Esophagus muscularis mucosa (tissue), 4 donors: ENCODE results near the gene REPS2. TPM values are rescaled to one million over a fixed set of nuclear protein-coding genes. Genes with fewer than 3 reads are reported as not detected.

Experiments used
- DNase-seq: peaks from one replicate; pipeline ENCODE4 v3.0.0-alpha.2; 2017; ENCODE audit errors: extremely low spot score
- H3K27ac ChIP-seq, 4 donors: fragments of 200-600 bp; sonication (generic); replicated peaks in 1 of 4; 1 replicate in 3 of 4; 2 replicates in 1 of 4; pipeline ENCODE4 v1.5.1; 2016 to 2019; ENCODE audit warnings: mild to moderate bottlenecking in 1 of 4
- H3K27me3 ChIP-seq, 4 donors: fragments of 200-600 bp; sonication (generic); one replicate each; pipeline versions ENCODE4 v1.5.1 to v1.6.0; 2016 to 2019
- H3K36me3 ChIP-seq, 4 donors: fragments of 200-600 bp; sonication (generic); one replicate each; pipeline ENCODE4 v1.5.1; 2016 to 2019
- H3K4me1 ChIP-seq, 4 donors: fragments of 200-600 bp; sonication (generic); one replicate each; pipeline ENCODE4 v1.5.1; 2016 to 2019
- H3K4me3 ChIP-seq, 4 donors: fragments of 200-600 bp; sonication (generic); 1 replicate in 2 of 4; 2 replicates in 2 of 4; pipeline ENCODE4 v1.5.1; 2016 to 2019; ENCODE audit warnings: mild to moderate bottlenecking in 4 of 4, moderate library complexity in 1 of 4
- H3K9me3 ChIP-seq, 4 donors: fragments of 200-600 bp; sonication (generic); 1 replicate in 3 of 4; 2 replicates in 1 of 4; pipeline ENCODE4 v1.5.1; 2016 to 2019
- EP300 ChIP-seq: sonication (generic); formaldehyde crosslinking; IDR thresholded peaks from one replicate; pipeline ENCODE4 v1.6.1; 2017; ENCODE audit warnings: antibody characterized with exemption
- POLR2A ChIP-seq: fragments of 450-650 bp; IDR thresholded peaks from one replicate; pipeline ENCODE4 v1.6.1; 2017; ENCODE audit warnings: antibody characterized with exemption, moderate library complexity, mild to moderate bottlenecking, low read depth
- POLR2AphosphoS5 ChIP-seq, 2 donors: sonication (generic); formaldehyde crosslinking; IDR thresholded peaks; one replicate each; pipeline ENCODE4 v1.6.1; 2017; ENCODE audit warnings: antibody characterized with exemption in 2 of 2
- WGBS: methylation state at CpG from one replicate; pipeline ENCODE4 v1.1.5; 2018; 5-methylcytosine and 5-hydroxymethylcytosine counted together
- intact Hi-C: fragments of 100-400 bp; cut with DNase I; formaldehyde crosslinking; loops from one replicate; pipeline ENCODE4 v1.15.1; 2023
- total RNA-seq, 4 donors: library from RNA; depleted of rRNA; stranded (reverse); fragments of >200 nt; gene quantifications; one replicate each; pipeline versions ENCODE4 v1.1.0 to v1.2.1, GENCODE V29; 2016
- TF ChIP-seq, protein P1 (sequence below), 3 experiments: fragments of 200-600 bp in 2 of 3; fragments of 450-650 bp in 1 of 3; sonication (generic) in 2 of 3; IDR thresholded peaks; one replicate each; pipeline ENCODE4 v1.5.1; 2017 to 2019; ENCODE audit warnings: antibody characterized with exemption in 3 of 3, mild to moderate bottlenecking in 2 of 3, moderate library complexity in 1 of 3

Gene REPS2
- 10 to 100 TPM; 26.4 to 49.0 (median 33.2) TPM for total RNA-seq

DNA sequence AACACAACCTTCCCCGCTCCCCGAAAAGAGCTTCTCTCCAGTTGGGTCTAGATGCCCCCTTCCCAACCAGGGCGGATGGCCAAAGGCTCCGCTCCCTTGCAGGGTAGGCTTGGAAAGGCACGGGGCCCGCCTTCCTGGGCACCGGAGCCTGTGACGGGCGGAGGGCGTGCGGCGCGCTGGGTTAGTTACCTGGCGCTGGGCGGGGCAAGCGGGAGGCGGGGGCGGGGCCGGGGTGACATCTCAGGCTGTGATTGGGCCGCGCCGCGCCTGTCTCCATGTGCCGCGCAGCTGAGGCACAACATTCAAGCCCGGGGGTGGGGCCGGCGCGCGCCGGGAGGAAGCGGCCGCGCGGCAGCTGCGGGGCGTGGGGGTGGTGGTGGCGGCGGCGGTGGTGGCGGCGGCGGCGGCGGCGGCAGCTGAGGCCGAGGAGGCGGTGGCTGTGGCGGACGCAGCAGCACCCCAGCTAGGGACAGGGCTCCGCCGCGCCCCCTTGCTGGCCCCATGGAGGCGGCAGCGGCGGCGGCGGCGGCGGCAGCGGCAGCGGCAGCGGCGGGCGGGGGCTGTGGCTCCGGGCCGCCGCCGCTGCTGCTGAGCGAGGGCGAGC lies at the start of gene REPS2:
REPS2 (plus strand) TSS at position 298 of the 604 bp plus-strand sequence; CDS start at position 502, 204 bp downstream.
- DNase-seq, result peak; percentile 93
- Histone ChIP-seq H3K4me3 (peak within 1 kb of the TSS; percentile 65 to 73 (median 66)), H3K9me3 (peaks cover 0 to 10% (median 0%) of the 10 kb centered on the region in 4 donors), H3K27ac (peak within 1 kb of the TSS in 3 of 4 donors; percentile 46 to 54 (median 53)), H3K36me3 (no peaks in the 10 kb centered on the region), H3K27me3 (peaks cover 0 to 4% (median 0%) of the 10 kb centered on the region in 4 donors), H3K4me1 (peaks cover 5 to 13% (median 8%) of the 10 kb centered on the region in 4 donors)
- intact Hi-C loops, result loop anchor here (10.0 kb wide), 1 partner anchor 98 kb away; no protein-coding TSS in a partner anchor
- TF ChIP-seq EP300, result no peak
- peak; percentile 5 to 28 for TF ChIP-seq POLR2AphosphoS5 (IDR thresholded peaks at IDR 0.05)
- TF ChIP-seq POLR2A, result no peak
- TF ChIP-seq, protein P1, sequence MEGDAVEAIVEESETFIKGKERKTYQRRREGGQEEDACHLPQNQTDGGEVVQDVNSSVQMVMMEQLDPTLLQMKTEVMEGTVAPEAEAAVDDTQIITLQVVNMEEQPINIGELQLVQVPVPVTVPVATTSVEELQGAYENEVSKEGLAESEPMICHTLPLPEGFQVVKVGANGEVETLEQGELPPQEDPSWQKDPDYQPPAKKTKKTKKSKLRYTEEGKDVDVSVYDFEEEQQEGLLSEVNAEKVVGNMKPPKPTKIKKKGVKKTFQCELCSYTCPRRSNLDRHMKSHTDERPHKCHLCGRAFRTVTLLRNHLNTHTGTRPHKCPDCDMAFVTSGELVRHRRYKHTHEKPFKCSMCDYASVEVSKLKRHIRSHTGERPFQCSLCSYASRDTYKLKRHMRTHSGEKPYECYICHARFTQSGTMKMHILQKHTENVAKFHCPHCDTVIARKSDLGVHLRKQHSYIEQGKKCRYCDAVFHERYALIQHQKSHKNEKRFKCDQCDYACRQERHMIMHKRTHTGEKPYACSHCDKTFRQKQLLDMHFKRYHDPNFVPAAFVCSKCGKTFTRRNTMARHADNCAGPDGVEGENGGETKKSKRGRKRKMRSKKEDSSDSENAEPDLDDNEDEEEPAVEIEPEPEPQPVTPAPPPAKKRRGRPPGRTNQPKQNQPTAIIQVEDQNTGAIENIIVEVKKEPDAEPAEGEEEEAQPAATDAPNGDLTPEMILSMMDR (IDR thresholded peaks at IDR 0.05), result no peak
- WGBS, result 7% methylated on average over 9 of the region's 71 CpGs

DNA sequence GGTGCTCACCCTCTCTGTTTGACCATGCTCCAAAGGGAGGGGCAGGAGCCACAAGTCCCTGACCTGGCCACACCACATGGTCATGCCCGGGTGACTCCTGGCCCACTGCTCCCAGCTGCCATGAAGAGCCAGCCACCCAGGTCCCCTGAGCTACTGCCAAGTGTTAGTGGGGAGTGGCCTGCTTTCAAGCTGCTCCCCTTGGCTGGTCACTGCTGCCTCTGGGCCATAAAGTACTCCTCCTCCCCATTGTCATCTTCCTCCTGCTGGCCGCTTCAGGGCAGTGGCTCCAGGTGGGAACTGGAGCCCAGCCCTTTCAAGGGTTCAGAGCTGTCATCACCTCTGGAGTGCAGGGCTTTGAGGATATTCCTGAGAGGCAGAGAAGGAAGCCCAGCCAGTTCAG lies 49.0 kb upstream of the REPS2 start:
- no peak for TF ChIP-seq POLR2A
- WGBS, result 85% methylated on average over 2 of the region's 2 CpGs
- Histone ChIP-seq H3K27me3 (peaks cover 0 to 5% (median 0%) of the 10 kb centered on the region in 4 donors), H3K36me3 (no peaks in the 10 kb centered on the region), H3K4me1 (no peaks in the 10 kb centered on the region), H3K27ac (no peak overlapping the region), H3K4me3 (no peak overlapping the region), H3K9me3 (no peaks in the 10 kb centered on the region)
- intact Hi-C loops, result no loop called here
- DNase-seq, result no peak

DNA sequence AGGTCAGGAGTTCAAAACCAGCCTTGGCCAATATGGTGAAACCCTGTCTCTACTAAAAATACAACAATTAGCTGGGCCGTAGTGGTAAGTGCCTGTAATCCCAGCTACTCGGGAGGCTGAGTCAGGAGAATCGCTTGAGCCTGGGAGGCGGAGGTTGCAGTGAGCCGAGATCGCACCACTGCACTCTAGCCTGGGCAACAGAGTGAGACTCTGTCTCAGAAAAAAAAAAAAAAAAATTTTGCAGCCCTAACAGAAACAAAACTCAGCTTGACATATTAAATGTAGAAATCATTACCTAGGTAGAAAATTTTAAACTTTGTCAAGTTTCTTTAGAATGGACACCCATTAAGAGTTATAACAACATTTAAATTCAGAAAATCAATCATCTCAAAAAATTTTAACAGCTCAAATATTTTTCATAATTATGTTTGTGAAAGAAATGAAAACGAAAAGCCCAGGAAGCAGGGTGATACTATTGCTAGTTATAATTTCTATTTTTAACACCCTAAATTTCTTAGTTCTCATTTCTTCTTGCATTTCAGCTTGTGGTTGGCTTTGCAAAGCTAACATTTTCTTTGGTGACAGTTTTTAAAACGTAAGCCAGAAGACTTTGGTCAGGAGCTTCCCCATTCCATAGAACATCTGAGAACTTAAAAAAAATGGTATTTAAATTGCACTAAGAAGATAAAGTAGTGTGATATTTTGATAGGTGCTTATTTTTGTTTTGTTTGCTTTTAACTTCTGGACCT lies 43.0 kb upstream of the REPS2 start:
- TF ChIP-seq EP300 (no peak), POLR2AphosphoS5 (IDR thresholded peaks at IDR 0.05) (no peak), POLR2A (no peak)
- TF ChIP-seq, protein P1 (IDR thresholded peaks at IDR 0.05), result no peak
- H3K27ac ChIP-seq, result no peak overlapping the region
- WGBS, result 68% methylated on average over 8 of the region's 8 CpGs

DNA sequence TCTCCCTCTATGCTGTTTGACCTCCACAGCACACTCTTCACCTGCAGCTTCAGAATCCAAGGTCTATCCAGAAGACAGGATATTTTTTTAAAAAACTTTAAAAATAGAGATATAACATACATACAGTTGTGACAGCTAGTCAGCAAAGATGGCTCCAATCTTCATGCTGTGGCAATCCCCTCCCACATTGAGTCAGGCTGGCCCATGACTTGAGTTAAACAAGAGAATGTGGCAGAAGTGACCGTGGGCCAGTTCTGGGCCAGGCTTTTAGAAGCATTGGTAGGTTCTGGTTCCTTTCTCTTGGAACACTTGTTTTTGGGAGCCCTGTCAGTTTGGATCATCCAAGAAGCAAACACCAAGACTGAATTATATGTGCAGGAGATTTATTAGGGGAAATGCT lies 36.1 kb upstream of the REPS2 start:
- WGBS, result 82% methylated on average over 1 of the region's 1 CpG
- Histone ChIP-seq H3K4me1 (no peaks in the 10 kb centered on the region), H3K4me3 (no peak overlapping the region), H3K9me3 (no peaks in the 10 kb centered on the region), H3K27ac (no peak overlapping the region), H3K36me3 (no peaks in the 10 kb centered on the region), H3K27me3 (no peaks in the 10 kb centered on the region)
- TF ChIP-seq EP300, result no peak
- TF ChIP-seq POLR2A, result no peak
- TF ChIP-seq POLR2AphosphoS5 (IDR thresholded peaks at IDR 0.05), result no peak
- TF ChIP-seq, protein P1 (IDR thresholded peaks at IDR 0.05), result no peak
- intact Hi-C loops, result no loop called here
- no peak for DNase-seq

More for the DNA sequence above, 43.0 kb upstream of the REPS2 start:
- Histone ChIP-seq H3K36me3 (no peaks in the 10 kb centered on the region), H3K4me3 (no peak overlapping the region), H3K27me3 (peaks cover 0 to 5% (median 0%) of the 10 kb centered on the region in 4 donors), H3K4me1 (no peaks in the 10 kb centered on the region), H3K9me3 (no peaks in the 10 kb centered on the region)
- intact Hi-C loops, result no loop called here
- no peak for DNase-seq

DNA sequence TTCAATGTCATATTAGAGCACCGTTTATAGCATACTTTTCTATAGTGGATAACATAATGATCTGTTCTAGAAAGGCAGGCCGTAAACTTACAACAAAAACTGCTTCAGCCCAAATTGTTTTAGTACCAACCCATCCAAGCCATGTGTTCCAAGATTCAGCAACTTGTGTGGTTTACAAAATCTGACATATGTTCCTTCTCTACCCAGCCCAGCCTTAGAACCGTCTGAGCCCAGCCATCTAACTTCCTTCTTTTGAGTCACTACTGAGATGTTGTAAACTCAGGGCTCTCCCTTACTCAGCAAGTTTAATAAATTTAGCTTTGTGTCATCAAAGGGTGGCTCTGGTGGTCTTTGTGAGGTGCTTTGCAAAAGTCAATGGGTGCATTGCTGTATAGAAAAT lies 32.4 kb upstream of the REPS2 start:
- H3K4me3 ChIP-seq, result no peak overlapping the region
- H3K36me3 ChIP-seq, result no peaks in the 10 kb centered on the region
- DNase-seq, result no peak
- 61% methylated on average over 3 of the region's 3 CpGs for WGBS
- intact Hi-C loops, result no loop called here
- no peaks in the 10 kb centered on the region for H3K27me3 ChIP-seq
- no peaks in the 10 kb centered on the region for H3K4me1 ChIP-seq
- H3K9me3 ChIP-seq, result no peaks in the 10 kb centered on the region
- TF ChIP-seq POLR2AphosphoS5 (IDR thresholded peaks at IDR 0.05), result no peak
- TF ChIP-seq POLR2A, result no peak
- TF ChIP-seq, protein P1 (IDR thresholded peaks at IDR 0.05), result no peak
- no peak for TF ChIP-seq EP300
- H3K27ac ChIP-seq, result no peak overlapping the region
